Activated T-cell treated with anti-CD3 and anti-CD28 coated beads for 1 hour (primary cell): ENCODE data around the gene SND1.

Source experiments
- DNase-seq: peaks from one replicate; pipeline ENCODE4 v3.0.0-alpha.2; 2020; ENCODE audit warnings: low read depth

SND1 gene

GRCh38 chr7:128041203-128041602, 389.2 kb downstream of the SND1 start:
- DNase-seq, result no peak

GRCh38 chr7:128042012-128042411, 390.0 kb downstream of the SND1 start:
- DNase-seq, result no peak

- DNase-seq, result no peak
Observed at GRCh38 chr7:128044064-128044463, 392.1 kb downstream of the SND1 start.

GRCh38 chr7:128045158-128045557, 393.2 kb downstream of the SND1 start:
- no peak for DNase-seq

GRCh38 chr7:128045766-128046165, 393.8 kb downstream of the SND1 start:
- DNase-seq, result no peak

GRCh38 chr7:128052404-128052803, 400.4 kb downstream of the SND1 start:
- no peak for DNase-seq

- DNase-seq, result no peak
Observed at GRCh38 chr7:128053023-128053422, 401.0 kb downstream of the SND1 start.

GRCh38 chr7:128053991-128054390, 402.0 kb downstream of the SND1 start:
- DNase-seq, result no peak

- DNase-seq, result no peak
Observed at GRCh38 chr7:128054511-128054910, 402.5 kb downstream of the SND1 start.

- DNase-seq, result no peak
Observed at GRCh38 chr7:128055637-128056036, 403.6 kb downstream of the SND1 start.

GRCh38 chr7:128056901-128057300, 404.9 kb downstream of the SND1 start:
- no peak for DNase-seq

- no peak for DNase-seq
Observed at GRCh38 chr7:128057909-128058308, 405.9 kb downstream of the SND1 start.

GRCh38 chr7:128059143-128059988, 407.4 kb downstream of the SND1 start:
- DNase-seq, result no peak

- DNase-seq, result no peak
Observed at GRCh38 chr7:128060018-128060417, 408.0 kb downstream of the SND1 start.

GRCh38 chr7:128063088-128063487, 411.1 kb downstream of the SND1 start:
- no peak for DNase-seq

- no peak for DNase-seq
Observed at GRCh38 chr7:128065872-128066271, 413.9 kb downstream of the SND1 start.

- DNase-seq, result no peak
Observed at GRCh38 chr7:128066395-128066794, 414.4 kb downstream of the SND1 start.

GRCh38 chr7:128066858-128067257, 414.9 kb downstream of the SND1 start:
- no peak for DNase-seq

GRCh38 chr7:128067983-128068382, 416.0 kb downstream of the SND1 start:
- DNase-seq, result no peak

- no peak for DNase-seq
Observed at GRCh38 chr7:128068785-128069184, 416.8 kb downstream of the SND1 start.

GRCh38 chr7:128069373-128070364, 417.7 kb downstream of the SND1 start:
- DNase-seq, result no peak

GRCh38 chr7:128071376-128071775, 419.4 kb downstream of the SND1 start:
- DNase-seq, result no peak

GRCh38 chr7:128071801-128072200, 419.8 kb downstream of the SND1 start:
- DNase-seq, result no peak
